Bone marrow (tissue), 2 donors: ENCODE measurements around the gene POLG2.
A peak's percentile ranks its signal among the peaks of the same experiment; 100 is the strongest.
"Not testable (repeated sequence)": the region's sequence is repeated elsewhere in the genome, so short reads cannot be mapped to it uniquely, and the experiment has no call there.

ENCODE experiments used
- DNase-seq, 2 donors: peaks; one replicate each; lab custom pipeline; 2025; lab: John Stamatoyannopoulos, UW

The POLG2 gene

DNA sequence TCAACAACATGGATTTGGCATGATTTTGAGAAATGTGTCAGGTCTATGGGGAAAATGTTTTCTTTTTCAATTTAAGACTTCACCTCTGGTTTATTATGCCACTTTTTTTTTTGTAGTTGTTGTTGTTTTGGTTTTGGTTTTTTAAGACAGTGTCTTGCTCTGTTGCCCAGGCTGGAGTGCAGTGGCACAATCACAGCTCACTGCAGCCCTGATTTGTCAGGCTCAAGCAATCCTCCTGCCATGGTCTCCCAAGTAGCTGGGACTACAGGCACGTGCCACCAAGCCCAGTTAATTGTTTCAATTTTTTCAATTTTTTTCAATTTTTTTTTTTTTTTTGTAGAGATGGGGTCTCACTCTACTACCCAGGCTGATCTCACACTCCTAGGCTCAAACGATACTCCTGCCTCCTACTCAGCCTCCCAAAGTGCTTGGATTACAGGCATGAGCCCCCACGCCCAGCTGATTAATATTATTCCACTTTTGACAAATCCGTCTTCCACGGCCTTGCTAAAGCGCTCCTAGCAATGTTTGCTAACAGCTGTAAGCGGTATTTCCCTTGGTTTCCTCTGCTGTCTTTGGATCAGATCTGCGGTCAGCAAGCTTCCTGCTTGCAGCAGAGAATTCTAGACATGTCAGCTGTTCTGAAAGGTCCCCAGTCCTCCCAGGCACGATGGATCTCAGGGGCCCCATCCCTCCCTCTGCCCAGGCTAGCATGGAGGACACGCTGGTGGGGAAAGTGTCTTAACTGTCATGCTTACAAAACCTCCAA, 54.9 kb downstream of the POLG2 start:
- peak; percentile 45 to 82 for DNase-seq

DNA sequence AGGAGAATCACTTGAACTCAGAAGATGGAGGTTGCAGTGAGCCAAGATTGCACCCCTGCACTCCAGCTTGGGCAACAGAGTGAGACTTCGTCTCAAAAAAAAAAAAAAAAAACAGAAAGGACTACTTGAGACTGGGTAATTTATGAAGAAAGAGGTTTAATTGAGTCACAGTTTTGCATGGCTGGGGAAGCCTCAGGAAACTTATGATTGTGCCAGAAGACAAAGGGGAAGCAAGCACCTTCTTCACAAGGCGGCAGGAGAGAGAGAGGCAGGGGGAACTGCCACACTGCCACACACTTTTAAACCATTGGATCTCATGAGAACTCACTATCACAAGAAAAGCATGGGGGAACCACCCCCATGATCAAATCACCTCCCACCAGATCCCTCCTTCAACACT, 56.9 kb downstream of the POLG2 start:
- no peak for DNase-seq

GRCh38 chr17:64439521-64439920, 57.3 kb downstream of the POLG2 start:
- not testable (repeated sequence) for DNase-seq

DNA sequence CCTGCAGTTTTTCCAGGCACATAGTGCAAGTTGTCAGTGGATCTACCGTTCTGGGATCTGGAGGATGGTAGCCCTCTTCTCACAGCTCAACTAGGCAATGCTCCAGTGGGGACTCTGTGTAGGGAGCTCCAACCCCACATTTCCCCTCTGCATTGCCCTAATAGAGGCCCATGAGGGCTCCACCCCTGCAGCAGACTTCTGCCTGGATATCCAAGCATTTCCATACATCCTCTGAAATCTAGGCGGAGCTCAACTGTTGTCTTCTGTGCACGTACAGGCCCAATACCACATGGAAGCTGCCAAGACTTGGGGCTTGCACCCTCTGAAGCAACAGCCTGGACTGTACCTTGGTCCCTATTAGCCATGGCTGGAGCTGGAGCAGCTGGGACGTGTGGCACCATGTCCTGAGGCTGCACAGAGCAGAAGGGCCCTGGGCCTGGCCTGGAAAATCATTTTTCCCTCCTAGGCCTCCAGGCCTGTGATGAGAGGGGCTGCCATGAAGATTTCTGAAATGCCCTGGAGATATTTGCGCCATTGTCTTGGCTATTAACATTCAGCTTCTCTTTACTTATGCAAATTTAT, 58.8 kb downstream of the POLG2 start:
- DNase-seq: no peak

DNA sequence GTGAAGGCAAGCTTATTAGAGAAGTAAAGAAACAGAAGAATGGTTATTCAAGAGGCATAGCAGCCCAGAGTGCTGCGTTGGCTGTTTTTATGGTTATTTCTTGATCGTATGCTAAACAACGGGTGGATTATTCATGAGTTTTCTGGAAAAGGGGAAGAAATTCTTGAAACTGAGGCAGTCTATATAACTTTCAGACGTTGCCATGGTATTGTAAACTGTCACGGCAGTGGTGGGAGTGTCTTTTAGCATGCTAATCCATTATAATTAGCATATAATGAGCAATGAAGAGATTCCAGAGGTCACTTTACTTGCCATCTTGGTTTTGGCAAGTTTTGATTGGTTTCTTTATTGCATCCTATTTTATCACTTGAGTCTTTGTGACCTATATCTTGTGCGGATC, 65.3 kb downstream of the POLG2 start:
- DNase-seq: no peak

GRCh38 chr17:64430036-64430435, 66.8 kb downstream of the POLG2 start:
- DNase-seq: peak in 1 of 2 donors; percentile 3

DNA sequence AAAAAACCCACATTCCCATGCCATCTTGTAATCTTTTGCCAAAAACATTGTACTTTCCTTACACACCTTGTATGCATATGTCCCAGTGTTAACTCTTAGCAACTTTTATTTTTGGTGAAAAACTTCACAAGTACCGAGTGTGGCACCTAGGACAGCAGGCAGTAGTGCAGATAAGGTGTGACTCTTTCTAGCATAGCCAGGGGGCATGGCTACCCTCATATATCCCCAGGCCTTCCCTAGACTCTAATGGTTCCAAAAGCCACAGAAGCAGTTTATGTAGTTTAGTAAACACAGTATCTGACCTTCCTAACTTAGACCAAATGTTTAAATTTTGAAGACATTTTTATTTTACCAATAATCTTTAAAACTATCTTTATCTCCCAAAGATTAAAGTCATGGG, 68.4 kb downstream of the POLG2 start:
- no peak for DNase-seq
